Activated T-cell treated with anti-CD3 and anti-CD28 coated beads, Interleukin-2, amount 50 U/mL, for 1 hour (primary cell): ENCODE measurements around the gene GPAT2.
"Not testable (repeated sequence)": the region's sequence is repeated elsewhere in the genome, so short reads cannot be mapped to it uniquely, and the experiment has no call there.

Experiments
- DNase-seq: peaks from one replicate; pipeline ENCODE4 v3.0.0-alpha.2; 2020

The GPAT2 gene

DNA sequence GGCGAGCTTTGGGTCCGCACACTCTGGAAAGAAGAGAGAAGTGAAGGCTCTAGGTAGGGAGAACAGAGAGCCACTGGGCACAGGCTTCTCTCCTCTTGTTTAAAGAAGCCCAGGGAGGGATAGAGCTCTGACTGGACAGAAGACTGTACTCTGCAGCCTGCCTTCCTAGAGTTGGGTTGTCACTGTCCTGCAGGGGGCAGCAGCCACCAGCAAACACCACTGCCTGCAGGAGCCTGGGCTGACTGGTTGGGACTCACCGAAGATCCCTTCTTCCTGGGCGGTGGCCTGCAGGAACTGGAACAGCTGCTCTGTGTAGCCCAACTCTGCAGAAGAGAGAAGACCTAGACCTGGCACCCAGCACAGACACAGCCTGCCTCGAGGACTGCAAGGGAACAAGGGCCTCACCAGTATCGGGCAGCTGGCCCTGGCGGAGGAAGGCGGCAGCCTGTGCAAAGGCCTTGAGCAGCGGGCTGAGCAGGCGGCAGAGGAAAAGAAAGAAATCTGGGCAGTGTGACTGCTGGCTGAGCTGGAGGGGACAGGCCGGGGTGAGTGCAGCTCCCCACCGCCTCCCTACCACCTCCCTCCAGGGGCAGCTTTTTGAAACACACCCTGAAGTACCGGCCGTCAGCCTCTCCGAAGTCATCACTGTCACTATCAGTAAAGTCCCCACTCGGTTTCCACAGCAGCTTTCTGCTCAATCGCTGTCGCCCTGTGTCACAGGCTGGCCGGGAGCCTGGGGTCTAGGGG is 11.8 kb downstream of the GPAT2 start:
- peak; percentile 78 for DNase-seq

DNA sequence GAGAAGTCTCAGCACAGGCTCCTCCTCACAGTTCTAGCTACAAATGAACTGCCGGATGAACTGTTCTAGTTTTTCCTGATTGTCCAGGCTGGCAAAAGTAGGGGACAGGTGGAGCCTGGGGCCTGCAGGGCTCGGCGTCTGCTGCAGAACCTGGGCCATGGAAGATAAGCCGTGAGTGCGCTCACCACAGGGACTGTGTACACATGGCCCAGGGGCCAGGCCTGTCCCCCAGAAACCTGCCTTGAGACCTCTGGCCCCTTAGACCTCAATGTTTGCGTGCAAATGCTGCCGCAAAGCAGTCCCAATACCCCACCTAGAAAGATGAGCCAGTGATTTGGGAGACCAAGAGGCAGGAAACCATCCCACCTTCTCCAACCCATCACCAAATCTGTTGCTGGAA is 12.6 kb downstream of the GPAT2 start:
- DNase-seq, result not testable (repeated sequence)

DNA sequence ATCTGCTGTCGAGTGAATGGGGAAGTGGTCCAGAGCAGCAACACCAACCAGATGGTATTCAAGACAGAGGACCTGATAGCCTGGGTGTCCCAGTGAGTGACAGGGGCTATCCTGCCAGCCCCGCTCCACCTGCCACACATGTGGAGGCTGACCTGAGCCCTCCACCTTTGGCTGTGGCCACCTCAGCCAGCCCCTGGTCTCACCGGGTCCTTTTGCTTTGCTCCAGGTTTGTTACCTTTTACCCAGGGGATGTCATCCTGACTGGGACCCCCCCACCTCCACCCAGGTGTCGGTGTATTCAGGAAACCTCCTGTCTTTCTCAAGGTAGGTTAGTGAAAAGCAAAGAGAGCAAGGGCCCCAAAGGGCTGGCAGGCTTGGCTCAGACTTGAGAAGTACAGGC is 13.6 kb downstream of the GPAT2 start:
- not testable (repeated sequence) for DNase-seq

DNA sequence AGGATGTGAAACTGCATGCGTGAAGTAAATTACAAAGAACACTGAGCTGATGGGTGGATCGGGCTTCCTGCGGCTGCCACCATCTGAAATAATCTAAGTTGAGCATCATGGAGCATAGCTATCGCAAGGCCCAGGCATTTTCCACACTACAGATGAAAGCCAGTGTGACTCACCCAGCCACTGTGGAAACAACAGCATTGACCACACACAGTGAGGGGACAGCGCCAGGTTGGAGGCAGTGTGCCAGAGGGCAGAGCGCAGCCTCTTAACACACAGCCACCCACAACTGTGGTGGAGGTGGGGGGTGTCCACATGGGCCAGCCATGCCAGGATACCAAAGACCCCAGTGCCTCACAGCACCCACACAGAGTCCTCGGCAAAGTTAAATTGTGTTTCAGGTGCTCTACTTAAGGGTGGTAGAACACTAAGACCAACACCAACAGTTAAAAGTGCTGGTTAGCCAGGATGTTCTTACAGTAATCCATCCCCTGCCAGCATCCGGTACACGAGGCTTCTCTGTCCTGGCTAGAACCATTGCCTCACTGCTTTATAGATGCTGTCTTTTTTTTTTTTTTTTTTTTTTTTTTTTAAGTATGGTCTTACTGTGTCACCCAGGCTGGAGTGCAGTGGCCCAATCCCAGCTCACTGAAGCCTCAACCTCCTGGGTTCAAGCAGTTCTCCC is 14.7 kb downstream of the GPAT2 start:
- DNase-seq, result not testable (repeated sequence)

DNA sequence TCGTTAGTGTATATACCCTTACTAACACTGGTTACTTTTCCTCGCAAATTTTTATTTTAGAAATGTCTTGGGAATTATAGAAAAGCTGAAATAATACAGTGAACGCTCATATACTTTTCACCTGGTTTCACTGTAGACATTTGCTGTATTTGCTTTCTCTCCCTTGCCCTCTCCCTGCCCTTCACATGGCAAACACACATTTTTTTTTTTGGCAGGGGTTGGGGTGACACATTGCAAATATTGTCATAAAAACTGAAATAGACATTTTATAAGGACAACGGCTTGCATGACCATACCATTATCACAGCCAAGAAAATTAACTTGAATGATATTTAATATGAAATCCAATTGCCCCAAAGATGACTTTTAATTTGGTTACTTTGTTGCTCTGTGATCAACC is 18.4 kb downstream of the GPAT2 start:
- DNase-seq, result not testable (repeated sequence)

DNA sequence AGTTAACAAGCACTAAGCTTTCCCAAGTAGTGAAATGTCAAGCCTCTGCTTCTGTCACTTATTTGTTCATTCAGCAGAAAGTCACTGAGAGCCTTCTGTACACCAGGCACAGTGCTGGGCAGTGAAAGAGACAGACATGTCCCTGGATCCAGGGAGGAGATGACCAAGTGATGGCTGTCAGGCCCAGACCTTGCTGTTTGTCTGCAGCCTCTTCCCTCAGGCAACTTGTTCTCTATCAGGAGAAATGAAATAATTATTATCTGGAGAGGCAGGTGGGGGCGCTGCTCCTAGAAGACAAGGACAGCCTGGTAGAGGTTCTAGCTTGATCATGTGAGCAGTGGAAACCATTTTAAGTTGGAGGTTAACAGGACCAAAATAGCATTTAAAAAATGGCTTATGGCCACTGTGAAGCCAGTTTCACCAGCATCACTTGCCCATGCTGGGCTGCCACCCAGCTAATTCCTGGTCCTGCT is 21.9 kb downstream of the GPAT2 start:
- DNase-seq, result not testable (repeated sequence)

DNA sequence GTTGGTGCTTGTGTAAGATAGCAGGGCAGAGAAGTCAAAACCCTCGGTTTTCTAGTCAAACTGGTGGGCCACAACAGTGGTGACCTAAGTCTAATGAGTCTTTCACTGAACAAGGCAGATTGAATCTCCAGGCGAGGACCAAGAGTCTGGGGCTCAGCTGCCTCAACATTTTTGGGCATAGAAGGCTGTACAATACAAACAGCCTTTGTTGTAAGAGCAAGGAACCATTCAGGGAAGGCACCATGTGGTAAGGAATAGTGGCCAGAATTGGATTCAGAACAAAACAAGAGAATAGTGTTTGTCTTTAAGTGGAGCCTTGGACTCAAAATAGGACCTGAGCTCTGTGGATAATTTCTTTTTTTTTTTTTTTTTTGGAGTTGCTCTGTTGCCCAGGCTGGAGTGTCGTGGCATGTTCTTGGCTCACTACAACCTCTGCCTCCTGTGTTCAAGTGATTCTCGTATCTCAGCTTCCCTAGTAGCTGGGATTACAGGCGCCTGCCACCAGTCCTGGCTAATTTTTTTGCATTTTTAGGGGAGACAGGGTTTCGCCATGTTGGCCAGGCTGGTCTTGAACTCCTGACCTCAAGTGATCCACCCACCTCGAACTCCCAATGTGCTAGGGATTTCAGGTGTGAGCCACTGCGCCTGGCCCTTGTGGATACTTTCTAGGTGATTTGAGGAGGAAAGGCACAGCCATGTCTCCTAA is 22.5 kb downstream of the GPAT2 start:
- not testable (repeated sequence) for DNase-seq

DNA sequence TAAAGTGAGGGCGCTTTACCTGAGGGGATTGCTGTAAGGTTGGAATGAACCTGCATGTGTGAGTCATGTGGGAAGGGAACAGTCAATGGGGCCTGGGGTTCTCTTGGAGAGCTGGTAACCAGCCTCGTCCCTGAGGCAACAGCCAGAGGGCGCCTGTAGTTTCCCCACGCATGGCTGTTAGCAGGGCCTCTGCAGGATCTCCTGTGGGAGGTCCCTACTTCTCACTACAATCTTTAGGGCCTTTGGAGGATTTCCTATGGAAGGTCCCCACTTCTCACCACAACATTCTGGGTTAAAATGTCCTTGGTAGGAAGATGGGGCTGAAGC is 23.6 kb downstream of the GPAT2 start:
- DNase-seq, result not testable (repeated sequence)

DNA sequence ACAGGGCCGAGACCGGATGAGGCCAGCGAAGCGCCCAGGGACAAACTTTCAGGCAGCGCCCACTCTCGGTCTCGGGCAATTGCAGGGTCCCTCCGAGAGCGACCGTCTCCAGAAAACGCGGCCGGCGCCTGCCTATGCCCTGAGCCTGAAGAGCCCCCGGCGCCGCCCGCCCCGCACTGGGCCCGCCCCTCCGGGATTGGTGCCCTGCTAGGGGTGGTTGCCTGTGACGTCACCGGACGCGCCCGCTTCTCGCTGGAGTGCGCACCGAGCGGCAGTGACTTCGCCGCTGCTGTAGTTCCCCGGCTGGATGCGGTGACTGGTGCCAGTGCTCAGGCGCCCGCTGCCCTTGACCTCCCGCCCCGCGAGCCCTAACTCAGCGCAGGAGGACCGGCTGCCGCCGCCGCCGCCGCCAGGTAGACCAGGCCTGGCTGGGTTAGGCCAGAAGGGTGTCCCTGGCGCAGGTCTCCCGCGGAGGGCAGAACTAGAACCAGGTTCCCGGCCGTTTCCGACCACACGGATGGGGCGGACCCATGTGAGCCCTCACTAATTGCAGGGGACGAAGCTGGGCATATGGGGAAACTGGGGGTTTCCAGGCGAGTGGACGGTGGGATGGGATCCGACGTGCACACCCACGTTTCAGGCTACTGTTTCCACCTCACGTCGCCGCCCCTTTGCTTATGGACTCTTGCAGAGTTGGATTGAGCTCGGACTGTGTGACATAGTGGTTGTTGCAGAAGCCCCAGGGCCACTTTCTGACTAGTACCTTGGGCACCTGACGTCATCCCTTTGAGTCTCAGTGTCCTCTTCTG is 24.2 kb downstream of the GPAT2 start:
- DNase-seq, result peak; percentile 97

DNA sequence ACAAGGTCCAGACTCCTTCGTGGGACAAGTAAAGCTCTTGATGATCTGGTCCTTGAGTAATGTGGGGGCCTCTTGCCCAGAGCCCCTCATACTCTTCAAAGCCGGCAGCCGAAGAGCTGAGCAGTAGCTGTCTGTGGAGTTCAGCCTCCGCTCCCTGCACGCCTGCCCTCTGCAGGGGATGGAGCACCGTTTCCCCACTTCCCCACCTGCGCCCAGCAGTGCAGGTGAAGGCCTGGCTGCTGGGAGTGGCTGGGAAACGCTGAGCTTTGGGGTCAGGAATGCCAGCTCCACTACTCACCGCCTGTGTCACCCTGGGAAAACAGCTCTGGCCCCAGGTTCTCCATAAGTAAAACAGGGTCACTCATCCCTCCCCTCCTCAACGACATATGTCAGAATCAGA is 24.9 kb downstream of the GPAT2 start:
- not testable (repeated sequence) for DNase-seq

DNA sequence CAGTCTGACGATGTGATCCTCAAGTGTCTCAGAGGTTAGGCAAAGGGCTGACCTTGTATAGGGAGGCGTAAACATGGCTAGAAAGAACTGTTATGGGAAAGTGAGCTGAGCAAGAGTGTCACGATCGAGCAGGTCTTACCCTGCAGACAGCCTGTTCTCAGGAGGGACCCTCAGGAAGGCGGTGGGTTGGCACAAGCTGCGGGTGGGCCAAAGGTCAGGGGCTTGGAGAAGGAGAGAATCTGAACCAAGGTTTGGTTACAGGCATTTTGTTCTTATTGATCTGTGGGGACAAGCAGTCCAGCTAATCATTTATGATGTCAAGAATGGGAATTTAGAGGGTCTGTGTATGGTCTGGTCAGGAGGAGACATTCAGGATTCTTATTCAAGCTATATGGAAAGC is 26.7 kb downstream of the GPAT2 start:
- DNase-seq, result not testable (repeated sequence)

DNA sequence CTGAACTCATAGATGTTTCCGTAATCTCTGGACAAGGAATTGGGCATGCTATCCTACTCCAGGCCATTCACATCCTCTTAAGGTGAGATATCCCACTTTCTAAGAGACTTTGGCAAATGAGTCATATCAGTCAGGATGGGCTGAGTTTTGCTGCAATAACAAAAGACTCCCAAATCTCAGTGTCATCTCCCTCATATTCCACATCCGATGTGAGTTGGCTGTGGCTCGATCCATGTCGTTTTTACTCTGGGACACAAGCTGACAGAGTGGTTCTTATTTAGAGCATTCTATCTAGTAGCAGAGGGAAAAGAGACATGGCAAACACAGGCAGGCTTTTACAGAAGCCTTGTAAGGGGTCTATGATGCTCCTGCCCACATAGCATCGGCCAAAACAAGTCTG is 28.5 kb downstream of the GPAT2 start:
- DNase-seq, result not testable (repeated sequence)

DNA sequence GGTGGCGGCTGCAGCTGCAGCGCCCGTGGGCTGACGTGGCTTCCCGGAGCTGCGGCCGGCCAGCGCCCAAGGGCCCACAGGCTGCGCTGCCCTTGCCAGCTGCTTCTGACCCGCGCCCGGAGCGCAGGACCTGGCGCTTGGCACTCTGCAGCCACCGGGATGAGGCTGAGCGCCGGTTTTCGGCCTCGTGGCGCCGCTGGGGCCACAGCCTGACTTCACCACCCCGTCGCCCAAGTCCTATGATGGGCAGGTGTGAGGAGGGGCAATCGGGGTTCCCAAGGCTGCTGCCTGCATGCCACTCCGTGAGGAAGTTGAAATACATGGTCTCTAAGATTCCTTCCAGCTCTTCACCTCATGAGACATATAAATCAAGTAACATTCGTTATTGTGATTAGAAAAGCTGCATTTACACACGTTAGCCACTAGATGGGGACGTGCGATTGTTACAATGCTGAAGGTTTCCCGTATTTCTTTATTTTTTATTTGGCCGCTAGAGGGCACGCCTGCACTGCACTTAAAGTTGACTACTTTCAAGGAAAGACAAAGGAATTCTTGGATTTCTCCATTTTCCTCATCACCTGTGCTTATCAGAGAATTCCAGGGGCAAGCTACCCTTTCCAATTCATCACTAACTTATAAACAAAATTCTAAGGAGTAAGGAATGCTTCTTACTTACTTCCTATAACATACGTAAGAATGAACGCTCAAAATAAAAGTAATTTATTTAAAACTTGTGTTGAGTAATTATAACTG is 42.0 kb downstream of the GPAT2 start:
- DNase-seq, result peak; percentile 59

DNA sequence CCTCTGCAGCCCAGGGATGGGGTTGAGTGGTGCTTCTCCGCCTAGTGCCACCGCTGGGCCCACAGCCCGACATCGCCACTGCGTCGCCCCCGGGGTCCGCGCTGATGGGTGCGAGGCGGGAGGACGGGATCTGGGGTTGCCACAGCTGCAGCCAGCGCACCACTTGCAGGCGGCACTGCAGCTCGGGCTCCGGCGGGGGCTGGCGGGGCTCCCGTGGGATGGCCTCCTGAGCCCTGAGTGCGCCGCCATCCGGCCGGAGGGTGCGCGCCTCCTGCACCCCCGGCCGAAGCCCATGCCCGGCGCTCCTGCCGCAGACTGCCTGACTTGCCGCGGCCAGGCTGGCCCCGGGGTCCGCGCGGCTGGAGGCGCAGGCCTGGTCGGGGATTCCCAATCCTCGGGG is 42.6 kb downstream of the GPAT2 start:
- DNase-seq, result peak; percentile 58

DNA sequence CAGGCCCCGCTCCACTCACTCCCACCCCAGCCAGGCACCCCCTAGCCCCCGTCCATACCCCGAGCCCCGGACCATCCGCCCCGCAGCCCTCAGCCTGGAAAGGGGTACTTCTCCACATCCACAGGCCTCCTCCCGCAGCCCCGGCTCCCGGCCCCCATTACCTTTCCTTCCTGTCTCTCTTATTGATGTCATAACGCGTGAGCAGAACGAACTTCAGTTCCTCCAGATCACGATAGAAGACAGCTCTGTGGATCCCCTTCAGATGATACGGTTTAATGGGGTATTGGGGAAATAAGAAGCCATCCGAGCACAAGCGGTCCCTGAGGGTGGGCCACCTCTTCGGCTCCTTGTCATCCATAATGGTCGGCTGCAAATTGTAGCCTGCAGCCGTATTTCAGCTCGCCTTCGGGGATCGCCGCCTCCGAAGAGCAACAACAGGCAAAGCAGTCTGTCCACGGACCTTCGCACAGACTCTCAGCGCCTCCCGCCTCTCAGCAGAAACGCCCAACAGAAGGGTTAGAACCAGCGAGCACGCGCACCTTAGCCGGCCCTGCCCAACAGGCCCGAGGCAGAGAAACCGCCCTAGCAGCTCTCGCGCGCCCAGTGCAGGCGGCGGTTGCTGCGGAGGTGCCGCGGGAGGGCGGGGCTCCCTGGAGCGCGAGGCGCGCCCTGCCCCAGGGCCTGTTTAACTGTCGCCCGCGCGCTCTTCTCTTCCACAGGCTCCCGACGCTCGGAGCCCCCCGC is 43.2 kb downstream of the GPAT2 start, which contains the start of gene ANKRD36C:
Gene ANKRD36C, minus strand, starts transcription at position 474 of the 744 bp plus-strand sequence. Its CDS starts 116 bp downstream, at position 358.
- peak; percentile 60 for DNase-seq

DNA sequence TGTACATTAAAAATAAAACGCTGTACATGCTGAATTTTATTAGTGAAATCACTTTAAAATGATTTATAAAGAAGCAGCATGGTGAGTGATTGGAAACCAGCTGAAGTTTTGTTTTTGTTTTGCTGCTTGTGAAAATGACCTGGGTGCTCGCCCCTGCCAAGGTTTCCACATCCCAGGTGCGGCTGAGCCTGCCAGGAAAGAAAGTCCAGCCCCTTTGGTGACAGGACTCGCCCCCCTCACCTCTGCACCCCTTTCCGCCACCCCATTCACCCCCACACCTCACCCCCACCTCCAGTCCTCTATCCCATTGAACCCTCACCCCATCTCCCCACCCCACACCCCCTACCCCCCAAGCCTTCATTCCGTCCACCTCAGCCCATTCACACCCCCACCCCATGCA is 43.8 kb downstream of the GPAT2 start:
- not testable (repeated sequence) for DNase-seq
